GM19397 (cell line): ENCODE measurements around the gene MYL6.
A peak's percentile ranks its signal among the peaks of the same experiment; 100 is the strongest.
"Not testable (repeated sequence)": the region's sequence is repeated elsewhere in the genome, so short reads cannot be mapped to it uniquely, and the experiment has no call there.

Experiments used
- ATAC-seq: cut with Tn5 transposase; IDR thresholded peaks from one replicate; pipeline ENCODE4 v1.9.1; 2021; ENCODE audit warnings: mild to moderate bottlenecking, moderate library complexity; ENCODE audit not compliant: unreplicated experiment

MYL6 gene

DNA sequence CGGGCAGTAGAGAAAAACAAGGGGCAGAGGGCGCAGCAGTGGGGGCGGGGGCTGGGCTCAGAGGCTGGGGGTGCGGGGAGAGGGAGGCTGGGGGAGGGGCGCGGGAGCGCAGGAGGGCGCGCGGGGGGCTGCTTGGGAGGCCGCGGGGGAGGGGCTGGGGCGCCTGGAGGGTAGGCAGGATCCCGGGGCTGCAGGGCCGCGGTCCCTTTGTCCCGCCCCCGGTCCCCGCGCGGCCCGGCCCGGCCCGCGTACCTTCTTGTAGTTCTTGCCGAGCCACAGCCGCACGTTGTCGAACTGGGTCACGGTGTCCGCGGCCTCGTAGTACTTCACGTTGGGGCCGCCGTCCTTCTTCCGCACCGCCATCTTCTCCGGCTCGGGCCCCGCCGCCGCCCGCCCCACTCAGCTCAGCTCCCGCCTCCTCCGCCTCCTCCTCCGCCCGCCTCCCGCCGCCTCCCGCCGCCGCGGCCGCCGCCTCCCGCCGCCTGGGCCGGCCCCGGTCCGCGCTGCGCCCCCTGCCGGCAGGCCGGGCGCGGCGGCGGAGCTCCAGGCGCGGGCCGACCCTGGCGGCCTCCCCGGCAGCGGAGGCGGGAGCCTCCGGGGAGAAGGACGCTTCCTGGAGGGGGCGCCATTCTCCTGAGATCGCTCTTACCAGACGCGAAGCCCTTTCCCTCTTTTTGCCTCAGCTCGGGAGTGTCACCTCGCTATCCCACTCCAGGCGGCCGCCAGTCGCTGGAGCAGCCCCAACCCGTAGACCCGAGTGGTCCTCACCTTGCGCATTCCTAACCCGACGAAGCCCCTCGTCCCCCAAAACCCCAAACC lies 31.1 kb downstream of the MYL6 start, which contains the start of gene SMARCC2:
SMARCC2 (minus strand) TSS at position 385 of the 819 bp plus-strand sequence; CDS start at position 363, 22 bp downstream.
- peak; percentile 83 for ATAC-seq

DNA sequence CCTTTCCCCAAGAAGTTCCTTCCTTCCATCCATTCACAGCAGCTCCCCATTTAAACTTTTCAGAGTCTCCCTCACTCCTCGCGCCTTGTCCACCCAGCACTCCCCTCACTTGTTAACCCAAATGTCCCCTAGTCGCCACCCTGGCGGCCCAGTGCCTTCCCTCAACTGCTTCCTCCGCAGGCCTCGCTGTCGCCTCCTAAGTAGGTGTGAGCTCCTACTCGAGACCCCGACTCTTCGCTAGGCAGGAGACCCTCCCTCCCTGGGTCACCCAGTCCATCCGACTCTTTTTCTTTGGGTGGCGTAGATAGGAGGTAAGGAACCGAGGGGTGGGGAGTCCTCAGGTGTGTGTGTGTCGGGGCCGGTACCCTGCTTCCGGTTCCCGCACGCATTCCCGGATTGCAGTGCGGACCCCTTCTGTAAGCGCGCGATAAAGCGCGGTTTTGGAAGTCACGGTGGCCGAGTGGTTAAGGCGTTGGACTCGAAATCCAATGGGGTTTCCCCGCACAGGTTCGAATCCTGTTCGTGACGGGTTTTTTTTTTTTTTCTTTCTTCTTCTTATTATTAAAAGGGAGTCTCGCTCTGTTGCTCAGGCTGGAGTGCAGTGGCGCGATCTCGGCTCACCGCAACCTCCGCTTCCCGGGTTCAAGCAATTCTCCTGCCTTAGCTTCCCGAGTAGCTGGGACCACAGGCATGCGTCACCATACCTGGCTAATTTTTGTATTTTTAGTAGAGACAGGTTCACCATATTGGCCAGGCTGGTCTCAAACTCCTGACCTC lies 31.9 kb downstream of the MYL6 start:
- peak; percentile 26 for ATAC-seq

DNA sequence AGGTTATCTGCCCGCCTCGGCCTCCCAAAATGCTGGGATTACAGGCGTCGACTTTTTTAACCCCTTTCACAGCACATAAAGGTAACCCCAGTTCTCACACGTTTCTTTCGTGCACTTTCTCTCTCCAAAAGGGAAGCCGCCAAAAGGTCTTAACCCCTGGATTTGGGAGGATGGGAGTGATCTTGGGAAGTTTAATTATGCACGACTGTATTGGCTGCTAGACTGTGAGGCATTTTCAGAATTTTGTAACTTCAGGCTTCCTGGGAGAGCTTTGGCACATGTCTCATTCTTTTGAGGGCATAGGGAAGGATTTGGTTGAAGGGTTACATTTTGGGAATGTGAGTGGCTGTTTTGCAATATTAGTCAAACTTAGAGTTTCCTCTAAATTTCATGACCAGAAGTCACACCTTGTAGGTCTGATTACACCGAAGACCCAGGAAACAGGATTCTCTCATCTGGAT lies 32.6 kb downstream of the MYL6 start:
- no peak for ATAC-seq

DNA sequence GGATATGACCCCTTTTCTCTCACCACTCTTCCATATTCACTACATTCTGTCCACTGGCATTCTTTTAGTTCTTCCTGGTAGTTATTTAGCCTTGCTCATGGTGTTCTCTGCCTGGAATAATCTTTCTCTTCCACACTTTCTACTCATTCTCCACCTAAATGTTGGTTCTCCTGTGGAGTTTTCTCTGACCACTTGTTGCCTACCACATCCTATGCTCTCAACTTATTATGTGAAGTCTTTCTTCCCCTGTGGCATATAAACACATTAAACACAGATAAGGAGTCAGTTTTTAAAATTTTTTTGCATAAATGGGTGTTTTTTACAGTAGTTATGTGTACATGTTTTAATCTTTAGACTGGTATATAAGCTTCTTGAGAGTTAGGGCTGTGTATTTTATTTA lies 34.4 kb downstream of the MYL6 start:
- ATAC-seq = no peak

DNA sequence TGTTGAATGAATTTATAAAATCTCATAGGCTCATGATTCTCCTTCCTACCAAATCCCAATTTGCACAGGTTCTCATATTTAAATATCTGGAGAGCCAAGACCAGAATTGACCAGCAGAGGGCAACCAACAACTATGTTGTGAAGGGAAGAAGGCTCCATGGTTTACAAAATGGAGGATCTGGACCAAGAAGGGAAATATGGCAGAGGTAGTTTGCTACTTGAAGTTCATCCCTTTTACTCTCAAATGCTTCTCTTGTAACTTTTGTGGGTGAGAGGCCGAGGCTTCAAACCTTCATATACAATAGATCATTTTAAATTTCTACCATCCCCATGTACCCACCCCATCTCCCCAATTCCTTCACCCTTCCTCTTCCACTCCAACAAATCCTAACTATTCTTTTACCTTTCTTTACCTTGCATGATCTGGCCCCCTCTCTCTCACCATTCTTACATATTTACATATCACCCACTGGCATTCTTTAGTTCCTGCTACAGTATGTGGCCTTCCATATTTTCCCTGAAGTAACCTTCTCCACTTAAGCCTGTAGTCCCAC lies 34.9 kb downstream of the MYL6 start:
- no peak for ATAC-seq

DNA sequence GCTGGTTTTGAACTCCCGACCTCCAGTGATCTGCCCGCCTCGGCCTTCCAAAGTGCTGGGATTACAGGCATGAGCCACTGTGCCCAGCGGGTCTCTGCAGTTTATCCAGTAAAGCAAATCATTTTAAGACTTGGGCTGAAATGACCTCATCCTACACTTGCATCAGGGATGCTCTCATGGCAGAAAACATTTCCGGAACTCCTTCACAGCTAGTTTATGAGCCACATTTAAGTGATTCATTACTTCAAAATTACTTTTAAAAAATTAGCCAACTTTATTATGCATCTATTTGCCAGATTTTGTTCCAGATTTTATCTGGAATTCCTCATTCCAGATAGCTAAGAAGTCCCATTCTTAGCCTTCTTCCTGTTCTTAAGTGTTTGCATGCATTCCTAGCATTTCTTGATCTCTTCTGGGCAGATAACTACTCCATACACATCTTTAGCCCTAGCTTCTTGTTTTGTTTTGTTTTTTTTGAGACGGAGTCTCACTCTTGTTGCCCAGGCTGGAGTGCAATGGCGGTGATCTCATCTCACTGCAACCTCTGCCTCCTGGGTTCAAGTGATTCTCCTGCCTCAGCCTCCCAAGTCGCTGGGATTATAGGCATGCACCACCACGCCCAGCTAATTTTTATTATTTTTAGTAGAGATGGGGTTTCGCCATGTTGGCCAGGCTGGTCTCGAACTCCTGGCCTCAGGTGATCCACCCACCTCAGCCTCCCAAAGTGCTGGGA lies 38.8 kb downstream of the MYL6 start:
- not testable (repeated sequence) for ATAC-seq

DNA sequence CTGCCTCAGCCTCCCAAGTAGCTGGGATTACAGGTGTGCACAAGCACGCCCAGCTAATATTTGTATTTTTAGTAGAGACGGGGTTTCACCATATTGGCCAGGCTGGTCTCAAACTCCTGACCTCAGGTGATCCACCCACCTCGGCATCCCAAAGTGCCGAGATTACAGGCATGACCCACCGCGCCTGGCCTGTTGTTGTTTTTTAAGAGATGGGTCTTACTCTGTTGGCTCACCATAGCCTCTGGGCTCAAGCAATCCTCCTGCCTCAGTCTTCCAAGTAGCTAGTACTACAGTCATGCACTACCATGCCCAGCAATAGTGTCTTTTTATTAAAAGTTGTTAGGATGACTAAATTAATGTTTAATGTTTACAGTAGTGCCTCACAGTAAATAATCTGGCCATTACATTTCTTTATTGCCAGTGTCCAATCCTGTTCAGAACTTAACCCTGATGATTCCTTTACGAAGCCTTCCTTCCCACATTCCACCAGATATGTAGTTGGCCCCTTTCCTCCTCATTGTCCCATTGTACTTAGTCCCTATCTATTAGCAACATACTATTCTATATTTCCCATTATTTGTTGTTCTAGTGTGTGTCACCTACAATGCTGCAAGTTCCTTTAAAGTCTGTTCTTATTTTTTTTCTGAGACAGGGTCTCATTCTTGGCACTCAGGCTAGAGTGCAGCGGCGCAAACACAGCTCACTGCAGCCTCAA lies 39.9 kb downstream of the MYL6 start:
- no peak for ATAC-seq

DNA sequence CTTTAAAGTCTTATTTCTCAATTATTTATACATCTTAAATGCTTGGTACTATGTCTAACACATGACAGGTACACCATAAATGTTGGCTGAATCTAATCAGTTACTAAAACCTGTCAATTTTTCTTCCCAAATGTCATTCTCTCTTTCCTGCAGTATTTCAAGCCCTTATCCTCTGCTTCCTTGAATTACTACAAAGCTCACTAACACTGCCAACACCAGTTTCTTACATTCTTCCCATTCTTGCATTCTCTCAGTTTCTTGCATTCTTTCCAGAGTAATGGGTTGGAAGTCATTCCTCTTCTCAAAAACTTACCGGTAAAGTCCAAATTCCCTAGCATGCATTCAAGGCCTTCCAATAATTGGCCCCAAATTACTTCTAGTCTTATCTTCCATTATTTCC lies 40.7 kb downstream of the MYL6 start:
- ATAC-seq = no peak

DNA sequence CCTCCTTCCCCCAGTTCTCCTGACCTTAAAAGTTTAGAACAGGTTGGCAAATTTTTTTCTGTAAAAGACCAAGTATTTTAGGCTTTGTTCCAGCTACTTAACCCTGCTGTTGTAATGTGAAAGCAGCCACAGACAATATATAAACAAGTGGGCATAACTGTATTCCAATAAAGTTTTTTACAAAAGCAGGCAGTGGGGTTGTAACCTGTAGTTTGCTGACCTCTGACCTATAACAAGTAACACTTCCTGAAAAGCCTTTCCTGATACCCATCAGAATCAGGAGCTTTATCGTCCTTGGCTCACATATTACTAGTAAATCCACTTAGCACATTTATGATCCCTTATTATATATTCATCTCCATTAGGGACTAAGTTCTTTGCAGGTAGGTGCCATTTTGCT lies 44.2 kb downstream of the MYL6 start:
- ATAC-seq = no peak

DNA sequence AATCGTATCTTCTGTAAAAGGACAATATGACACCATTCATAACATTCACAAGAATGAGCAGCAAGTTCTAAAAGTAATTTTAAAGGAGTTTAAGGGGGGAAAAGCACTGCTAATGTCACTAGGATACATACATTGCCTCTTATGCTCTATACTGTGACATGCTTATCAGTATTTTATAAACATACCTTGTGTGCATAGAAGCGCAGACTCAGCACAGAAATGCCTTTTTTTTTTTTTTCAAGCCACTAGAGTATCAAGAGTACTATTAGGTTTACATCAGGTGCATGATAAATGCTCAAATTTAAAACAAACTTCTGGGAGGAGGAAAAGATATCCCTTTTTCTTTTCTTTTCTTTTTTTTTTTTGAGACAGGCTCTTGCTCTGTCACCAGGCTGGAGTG lies 44.7 kb downstream of the MYL6 start:
- no peak for ATAC-seq

DNA sequence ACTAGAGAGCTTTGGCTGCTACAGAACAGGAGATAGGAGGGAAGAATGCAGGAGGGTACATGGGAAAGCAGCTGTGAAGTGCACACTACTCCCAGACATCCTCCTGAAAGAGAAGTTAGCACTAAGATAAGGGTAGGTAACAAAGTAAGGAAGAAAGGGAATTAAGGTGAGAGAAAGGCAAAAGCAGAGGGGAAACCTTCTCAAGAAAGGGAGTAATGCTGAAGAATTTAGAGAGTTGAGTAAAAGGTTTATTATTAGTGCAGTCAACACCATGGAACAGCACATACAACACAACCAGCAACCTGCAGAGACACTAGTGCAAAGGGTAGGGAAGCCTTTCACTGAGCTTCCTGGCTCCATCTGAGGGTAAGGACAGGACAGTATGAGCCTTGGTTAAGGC lies 46.1 kb downstream of the MYL6 start:
- no peak for ATAC-seq

DNA sequence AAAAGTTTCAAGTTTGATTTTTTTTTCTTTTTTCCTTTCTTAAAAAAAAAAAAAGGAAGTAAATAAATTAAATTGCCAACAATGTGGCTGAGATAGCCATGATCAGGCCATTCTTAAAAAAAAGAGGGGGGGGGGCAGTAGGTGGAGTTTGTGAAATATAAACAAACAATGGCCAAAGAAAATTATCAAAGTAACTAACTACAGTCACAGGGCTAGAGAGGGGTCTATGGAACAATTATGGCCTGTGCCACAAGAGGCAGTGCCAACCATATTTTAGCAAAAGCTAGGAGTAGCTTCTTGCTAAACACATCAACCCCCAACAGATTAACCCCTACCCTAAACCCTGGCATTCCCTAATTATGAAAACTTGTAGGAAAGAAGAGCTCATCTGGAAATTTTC lies 47.3 kb downstream of the MYL6 start:
- no peak for ATAC-seq

DNA sequence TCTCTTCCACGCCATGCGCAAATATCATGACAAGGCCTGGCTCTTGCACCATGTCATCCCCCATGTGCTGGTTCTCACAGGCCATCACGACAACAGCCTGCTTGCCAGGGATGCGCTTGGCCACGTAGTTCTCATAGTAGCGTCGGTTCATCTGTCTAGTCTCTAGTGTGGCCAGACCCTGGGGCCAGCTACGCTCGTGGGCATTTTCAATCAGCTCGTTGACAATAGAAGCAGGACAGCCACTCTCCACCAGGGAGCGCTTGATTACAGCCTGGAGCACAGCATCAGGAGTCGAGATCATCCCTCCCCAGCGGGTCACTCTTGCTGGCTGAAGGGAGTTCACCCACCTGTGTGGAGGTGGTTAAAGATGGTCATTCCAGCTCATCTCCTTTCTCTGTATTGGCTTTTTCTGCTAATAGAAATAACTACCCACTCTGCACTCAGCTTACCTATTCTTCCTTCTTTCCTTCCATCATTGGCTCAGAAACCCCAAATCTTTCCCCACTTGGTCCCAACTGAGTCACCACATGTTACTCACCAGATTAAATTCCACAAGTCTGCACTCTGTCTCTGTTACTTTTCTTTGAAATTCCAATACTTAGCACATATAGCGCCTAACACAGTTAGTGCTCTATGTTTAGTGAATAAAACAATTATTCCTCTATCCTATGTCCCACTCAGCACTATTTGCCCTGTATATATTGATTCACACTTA lies 48.5 kb downstream of the MYL6 start:
- no peak for ATAC-seq

DNA sequence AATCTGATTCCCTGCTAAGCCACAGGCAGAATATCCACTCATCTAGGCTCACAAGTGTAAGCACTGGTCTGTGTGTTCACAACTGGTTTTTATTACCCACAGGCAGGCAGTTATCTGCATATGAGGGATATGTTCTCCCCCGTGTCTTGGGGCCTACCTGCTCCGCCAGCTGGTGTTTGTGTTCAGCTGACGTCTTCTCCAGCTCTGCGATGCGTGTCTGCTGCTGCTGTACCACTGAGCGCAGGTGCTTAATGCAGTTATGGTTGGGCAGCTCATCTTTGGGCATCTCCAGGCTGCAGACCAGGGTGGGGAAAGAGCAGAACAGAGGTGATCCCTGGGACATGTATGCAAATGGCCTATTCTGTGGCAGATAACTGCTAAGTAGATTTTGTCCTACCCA lies 49.8 kb downstream of the MYL6 start:
- no peak for ATAC-seq
